Measurements from ENCODE around the gene SGCD.
"Not testable (repeated sequence)": the region's sequence is repeated elsewhere in the genome, so short reads cannot be mapped to it uniquely, and the experiment has no call there.

Gene SGCD

DNA sequence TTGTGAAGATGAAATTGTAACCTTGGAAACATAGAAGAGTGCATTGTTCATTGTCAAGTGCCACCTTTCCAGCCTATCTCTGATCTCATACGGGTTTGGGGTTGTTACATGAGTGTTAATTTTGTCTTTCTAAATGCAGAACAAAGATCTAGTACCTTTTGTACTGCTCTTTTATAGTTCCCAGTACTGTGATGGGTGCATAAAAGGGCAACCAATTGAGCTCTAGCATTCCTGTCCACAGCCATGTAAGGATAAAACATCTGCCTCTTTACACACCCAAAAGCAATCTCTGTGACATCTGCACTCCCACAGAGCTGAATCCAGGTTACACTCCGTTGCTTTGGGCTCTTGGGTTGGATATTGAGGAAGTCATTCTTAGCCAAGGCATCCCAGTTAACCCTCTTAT lies 255.2 kb downstream of the SGCD start:
- no peak for DNase-seq (ENCODE audit: low read depth)

DNA sequence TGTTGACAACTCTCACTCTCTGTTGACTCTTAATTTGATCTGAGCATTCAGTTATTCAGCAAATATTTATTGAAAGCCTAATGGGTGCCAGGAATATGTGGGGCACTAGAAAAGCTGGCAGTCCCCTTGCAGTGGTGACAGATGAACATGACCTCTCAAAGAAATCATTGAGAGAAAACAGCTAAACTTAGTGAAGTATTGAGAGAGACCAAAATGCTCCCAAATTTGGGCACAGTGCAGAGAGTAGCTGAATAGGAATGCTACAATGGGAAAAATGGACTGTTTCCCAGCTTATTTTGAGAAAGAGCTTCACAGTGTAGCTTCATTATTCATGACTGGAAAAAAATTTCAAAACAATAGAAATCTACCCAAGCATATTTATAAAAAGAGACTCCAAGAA lies 257.9 kb downstream of the SGCD start:
- DNase-seq (ENCODE audit: low read depth) = no peak

DNA sequence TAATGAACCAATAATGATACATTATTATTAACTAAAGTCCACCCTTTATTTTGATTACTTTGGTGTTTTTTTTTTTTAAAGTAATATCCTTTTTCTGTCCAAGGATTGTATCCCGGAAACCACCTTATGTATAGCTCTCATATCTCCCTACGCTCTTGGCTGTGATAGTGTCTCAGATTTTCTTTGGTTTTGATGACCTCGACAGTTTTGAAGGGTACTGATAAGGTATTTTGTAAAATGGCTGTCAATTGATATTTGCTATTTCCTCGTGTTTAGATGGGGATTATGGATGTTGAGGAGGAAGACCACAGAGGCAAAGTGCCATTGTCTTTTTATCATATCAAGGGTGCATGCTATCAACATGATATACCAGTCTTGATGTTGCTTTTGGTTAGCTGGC lies 259.0 kb downstream of the SGCD start:
- DNase-seq (ENCODE audit: low read depth) = no peak

DNA sequence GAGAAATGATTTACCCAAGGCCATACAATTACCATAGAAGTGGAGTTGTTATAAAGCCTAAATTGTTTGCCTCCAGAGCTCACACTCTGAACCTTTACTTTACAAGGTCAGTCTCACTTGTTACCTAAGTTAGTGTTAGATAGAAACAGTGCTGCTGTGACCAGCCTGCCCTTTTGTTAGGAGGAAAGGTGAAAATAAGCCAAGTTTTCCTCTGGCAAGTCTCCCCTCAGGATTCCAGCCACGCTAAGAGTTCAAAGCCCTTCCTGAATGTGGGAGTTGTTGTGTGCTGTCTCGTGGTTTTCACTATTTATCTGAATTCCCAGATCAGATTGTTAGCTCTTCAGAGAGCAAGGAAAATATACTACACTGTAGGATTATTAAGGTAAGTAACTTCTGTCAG lies 260.0 kb downstream of the SGCD start:
- no peak for DNase-seq (ENCODE audit: low read depth)

DNA sequence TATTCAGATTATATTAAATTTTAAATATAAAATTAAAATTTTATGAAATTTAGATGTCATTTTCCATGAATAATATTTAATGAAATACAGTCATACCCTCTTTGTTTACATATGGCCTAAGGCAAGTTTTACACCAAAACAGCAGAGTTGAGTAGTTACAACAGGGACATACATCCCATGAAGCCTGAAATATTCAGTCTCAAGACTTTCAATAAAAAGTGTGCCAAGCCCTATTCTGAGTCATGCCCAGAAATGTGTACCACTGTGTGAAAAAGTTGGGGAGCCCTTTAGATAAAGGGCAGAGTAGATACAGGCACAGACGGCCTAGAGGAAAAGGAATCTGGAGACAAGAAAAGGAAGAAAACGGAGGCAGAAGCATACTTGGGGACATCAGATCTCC lies 261.3 kb downstream of the SGCD start:
- DNase-seq (ENCODE audit: low read depth) = no peak

DNA sequence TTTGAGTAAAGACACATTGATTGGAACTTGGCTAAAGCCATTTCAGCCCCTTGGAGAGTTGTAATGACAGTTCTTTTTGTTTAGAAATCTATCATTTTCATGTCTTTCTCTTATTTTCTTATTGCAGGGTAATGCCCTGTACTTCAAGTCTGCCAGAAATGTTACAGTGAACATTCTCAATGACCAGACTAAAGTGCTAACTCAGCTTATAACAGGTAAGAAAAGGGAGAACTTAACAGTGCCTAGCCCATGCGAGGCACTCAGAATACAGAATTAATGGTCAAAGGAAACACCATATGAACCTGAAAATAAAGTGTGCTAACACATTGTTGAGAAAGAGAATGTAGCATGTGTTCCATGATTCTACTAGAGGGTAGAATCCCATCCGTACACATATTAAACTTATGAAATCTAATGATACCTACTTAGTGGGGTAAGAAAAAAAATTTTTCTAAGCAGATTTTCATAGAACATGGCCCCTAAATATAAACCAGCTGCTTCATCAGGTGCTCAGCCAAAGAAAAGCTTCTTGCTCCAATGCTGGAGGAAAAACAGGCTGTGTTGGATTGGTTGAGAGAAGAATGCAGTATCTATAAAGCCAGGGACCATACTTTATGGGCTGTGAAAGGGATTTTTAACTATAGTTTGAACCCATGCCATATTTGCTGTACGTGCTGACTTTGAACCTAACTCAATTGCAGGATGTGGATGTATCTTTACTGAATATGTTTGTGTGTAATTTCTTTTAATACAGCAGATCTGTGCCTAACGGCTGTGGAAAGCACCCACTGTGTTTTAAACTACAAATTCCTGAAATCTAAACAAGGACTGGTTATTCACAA lies 262.4 kb downstream of the SGCD start:
- DNase-seq (ENCODE audit: low read depth) = no peak

DNA sequence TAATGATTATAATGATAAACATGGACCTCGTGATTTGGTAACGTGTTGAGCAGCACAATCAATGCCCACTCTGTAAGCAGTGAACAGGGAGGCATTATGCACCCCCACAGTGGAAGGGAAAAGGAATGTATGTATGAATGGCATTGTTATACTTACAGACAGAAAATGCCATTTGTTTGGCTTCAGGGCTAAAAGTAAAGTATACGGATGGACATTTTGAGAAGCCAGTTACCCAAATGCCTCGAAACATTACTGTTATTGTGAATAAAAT lies 262.9 kb downstream of the SGCD start:
- DNase-seq (ENCODE audit: low read depth) = no peak

DNA sequence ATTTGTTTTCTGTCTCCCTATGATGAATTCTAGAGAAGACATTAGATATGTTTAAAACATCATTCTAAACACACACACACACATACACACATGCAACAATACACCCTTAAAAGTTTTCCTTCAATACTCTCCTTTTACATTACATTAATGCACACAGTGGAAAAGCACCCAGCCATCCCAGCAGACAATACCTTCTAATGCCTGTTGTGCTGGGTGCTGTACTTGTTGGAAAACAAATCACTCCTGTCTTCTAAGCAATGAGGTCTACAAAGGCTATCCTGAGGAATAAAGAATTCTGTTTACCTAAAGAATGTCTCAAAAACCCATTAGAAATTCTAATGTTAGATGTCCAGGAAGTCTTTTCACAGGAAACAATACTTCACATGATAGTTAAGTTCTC lies 264.0 kb downstream of the SGCD start:
- DNase-seq (ENCODE audit: low read depth) = no peak

DNA sequence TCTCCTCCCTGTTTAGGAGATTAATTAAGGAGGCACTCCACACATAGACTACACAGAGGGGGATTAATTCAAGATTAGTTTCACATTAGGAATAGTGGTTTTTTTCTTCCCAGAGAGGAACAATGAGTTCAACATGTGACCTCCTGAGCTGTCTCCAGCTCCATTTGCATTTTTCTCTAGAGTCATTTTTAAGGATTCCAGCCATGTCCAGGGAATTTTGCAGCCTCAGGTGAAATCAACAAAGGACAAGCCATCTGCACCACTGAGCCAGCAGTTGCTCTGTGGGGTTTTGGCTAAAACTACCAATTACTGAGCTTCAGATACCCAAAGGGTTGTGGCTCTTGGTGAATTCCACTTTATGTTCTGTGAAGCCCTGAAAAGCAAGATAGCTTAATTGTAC lies 264.7 kb downstream of the SGCD start:
- DNase-seq (ENCODE audit: low read depth) = no peak

DNA sequence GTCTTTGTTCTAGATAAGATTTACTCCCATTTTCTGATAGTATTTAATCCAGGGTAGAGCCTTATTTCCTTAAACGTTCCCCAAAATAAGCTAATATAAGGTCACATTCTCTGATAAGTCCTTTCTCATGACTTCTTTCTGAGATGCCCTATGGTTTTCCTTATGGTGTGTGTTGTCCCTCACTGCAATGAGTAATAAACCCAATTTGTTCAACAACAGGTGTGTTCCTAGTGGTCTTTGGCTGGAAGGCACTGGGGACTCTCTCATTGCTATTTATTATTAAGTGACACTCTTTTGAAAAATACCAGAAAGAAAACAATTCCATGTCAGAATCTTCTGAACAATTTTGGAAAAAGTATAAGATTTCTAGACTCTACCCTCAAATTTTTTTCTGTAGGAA lies 266.6 kb downstream of the SGCD start:
- DNase-seq (ENCODE audit: low read depth) = no peak

DNA sequence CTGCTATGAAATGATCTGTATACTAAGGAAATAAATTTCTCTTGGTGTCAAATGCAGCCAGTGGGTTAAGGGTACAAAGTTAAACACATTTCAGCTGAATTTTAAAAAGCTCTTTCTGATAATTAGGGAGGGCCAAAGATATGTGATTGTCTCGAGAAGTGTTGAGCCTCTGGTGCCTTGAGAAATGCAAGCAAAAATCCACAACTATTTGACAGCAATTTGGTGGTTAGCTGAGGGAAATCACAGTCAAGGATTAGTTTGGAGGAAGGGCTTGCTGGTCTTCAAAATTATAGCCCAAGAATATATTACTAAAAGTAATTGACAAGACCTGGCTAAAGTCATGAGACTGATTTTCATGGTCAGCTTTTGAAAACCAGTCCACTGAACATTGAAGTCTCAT lies 267.4 kb downstream of the SGCD start:
- no peak for DNase-seq (ENCODE audit: low read depth)

DNA sequence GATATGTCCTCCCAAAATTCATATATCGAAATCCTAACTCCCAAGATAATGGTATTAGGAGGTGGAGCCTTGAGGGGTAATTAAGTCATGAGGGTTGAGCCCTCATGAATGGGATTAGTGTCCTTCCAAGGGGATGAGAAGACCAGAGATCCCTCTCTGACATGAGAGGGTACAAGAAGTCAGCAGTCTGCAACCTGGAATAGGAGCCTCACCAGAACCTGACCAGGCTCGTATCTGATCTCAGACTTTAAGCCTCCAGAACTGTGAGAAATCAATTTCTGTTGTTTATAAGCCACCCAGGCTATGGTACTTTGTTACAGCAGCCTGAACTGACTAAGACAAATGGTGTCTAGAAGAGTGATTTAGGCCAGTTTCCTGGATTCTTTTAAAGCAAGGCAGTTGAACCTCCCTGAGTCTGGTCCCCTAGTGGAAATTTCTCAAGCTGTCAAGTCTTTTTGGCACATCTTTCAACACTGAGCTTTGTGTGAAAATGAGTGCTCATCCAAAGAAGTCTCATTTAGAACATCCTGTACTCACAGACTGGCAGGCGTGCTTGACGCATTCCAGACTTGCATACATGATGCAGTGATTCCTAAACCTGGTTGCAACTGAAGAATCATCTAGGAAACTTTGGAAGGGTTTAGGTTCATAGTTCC lies 268.3 kb downstream of the SGCD start:
- no peak for DNase-seq (ENCODE audit: low read depth)

DNA sequence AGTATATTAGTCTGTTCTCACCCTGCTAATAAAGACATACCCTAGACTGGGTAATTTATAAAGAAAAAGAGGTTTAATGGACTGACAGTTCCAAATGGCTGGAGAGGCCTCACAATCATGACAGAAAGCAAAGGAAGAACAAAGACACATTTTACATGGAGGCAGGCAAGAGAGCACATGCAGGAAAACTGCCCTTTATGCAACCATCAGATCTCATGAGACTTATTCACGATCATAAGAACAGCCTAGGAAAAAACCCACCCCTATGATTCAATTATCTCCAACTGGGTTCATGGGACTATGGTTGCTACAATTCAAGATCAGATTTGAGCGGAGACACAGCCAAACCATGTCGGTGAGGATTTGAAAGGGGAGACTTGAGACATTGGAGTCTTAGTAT lies 270.3 kb downstream of the SGCD start:
- no peak for DNase-seq (ENCODE audit: low read depth)

DNA sequence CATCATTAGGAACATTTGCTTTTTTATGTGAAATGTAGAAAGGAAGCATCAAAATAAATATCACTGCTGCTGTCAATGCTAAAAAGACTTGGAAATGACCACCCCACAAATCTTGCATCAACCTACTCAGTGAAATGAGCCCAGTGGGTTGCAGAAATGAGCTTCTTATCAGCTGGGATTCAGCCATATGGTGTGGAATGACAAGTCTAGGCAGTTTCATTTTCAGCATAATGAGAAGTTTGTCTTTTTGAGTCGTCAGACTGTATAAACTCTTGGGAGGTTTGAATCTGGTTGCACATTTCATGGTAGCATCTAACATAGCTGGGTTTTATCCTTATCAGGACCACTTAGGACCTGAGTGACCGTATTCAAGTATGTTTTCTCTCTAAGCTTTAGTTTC lies 272.0 kb downstream of the SGCD start:
- DNase-seq (ENCODE audit: low read depth) = no peak

DNA sequence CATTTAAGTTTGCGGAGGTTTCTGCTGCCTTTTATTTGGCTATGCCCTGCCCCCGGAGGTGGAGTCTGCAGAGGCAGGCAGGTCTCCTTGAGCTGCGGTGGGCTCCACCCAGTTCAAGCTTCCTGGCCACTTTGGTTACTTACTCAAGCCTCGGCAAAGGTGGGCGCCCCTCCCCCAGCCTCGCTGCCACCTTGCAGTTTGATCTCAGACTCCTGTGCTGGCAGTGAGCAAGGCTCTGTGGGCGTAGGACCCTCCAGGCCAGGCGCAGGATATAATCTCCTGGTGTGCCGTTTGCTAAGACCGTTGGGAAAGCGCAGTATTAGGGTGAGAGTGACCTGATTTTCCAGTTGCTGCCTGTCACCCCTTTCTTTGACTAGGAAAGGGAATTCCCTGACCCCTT lies 283.6 kb downstream of the SGCD start:
- DNase-seq (ENCODE audit: low read depth) = not testable (repeated sequence)

DNA sequence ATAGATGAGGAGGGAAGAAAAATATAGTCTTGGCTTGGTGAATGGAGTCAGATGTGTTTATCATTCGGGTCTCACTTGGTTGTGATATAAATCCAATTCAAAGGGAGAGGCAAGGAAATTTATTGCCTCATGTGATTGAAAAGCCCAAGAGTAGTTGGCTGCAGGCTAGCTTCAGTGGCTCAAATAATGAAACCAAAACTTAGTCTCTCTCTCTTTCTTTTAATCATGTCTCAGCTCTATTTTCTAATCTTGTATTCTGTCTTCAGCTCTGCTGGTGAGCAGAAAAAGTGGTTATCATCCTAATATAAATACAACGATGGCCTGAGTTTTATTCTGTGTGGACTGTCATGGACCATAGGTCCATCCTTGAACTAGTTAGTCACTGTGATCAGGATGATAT lies 288.9 kb downstream of the SGCD start:
- DNase-seq (ENCODE audit: low read depth) = no peak

DNA sequence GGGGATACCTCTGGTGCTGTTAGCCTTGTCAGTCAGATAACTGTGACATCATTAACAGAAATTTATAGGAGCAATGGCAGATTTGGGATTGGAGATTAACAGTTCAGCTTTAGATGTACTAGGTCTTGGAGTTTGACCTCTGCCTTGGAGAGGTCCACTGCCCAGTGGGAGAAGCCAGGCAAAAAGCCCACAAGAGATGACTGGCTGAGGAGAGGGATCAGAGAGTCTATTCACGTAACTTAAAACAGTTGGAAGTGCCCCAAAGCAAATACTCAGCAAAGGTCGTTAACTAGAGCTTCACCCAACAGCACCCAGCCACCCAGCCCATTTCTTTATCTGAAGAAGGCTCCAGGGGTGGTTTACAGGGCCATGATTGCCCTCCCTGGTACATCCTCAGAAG lies 290.5 kb downstream of the SGCD start:
- DNase-seq (ENCODE audit: low read depth) = no peak

DNA sequence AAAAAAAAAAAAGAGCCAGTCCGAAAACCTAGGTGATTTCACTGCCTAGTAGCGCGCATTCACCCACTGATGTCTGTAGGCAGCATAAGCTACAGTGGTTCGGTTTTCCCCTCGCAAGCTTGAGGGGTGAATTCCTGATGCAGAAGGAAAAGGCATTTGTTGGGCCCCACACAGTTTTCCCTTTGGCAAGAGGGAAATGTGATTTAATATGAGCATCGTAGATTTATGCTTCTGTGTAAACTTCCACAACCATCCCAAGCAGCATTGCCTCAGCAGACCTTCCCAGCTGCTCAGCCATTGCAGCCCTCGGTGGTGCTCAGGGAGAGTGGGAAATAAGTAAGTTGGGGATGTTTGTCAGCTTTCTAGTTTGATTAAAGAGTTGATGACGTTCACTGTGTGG lies 291.6 kb downstream of the SGCD start:
- no peak for DNase-seq (ENCODE audit: low read depth)

DNA sequence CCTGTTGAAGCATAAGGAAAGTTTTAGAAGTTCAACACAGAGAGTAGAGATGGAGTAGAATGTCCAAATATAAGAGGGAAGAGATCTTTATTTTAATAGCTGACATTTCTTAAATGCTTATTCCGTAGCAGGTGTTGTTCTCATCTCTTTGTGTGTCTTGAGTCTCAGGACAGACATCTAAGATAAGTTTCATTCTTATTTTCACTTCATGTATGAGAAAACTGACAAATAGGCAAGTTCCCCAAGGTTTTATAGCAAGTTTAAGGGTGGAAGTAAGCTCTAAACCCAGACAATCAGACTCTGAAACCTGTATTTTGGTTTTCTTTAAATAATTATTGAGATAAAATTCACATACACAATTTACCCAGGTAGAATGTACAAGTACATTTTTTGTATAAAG lies 294.8 kb downstream of the SGCD start:
- no peak for DNase-seq (ENCODE audit: low read depth)

DNA sequence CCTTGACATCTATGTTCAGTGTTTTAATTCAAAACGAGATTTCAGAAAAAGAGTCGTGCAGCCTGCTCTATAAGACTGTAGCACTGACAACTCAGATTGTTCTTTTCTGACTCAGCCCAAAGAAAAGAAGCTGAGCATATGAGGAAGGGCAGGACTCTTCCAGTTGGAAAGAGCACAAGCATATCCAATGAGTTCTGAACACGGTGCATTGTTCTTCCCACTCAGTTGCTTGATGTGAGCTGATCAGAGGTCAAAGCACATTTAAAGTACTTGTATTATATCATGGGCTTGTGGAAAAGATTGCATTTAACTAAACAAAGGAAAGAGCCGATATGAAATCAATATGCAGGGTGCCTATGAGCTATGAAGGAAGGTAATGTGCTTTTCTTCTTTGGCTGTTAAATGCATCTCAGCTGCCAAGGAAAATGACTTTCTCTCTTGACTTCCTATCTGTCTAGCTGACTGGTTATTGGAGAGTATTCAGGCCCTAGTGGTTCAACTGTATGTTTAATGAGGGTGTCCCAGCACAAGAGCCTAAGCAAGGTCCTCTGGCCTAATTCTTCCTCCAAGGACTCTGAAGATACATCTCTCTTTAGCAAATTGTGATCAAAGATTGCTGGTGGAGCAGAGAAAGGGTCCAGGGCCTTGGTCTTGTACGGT lies 296.5 kb downstream of the SGCD start:
- DNase-seq (ENCODE audit: low read depth) = no peak

DNA sequence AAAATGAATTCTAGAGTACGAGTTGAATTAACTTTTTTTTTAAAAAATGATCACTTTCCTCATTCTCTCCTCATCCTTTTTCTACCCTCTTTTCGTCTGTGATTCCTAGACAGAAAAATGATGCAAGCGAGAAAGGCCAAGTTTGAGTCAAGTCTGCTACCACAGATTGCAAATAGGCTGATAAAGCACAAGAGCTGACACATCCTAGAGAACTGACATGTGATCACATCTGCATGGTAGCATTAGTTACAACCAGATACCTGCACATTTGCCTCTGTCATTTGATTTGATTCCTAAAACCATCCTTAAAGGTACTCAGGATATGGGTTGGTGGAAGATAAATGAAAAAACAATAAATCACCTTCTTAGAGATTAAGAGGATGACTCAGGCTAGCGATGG lies 297.7 kb downstream of the SGCD start:
- no peak for DNase-seq (ENCODE audit: low read depth)

DNA sequence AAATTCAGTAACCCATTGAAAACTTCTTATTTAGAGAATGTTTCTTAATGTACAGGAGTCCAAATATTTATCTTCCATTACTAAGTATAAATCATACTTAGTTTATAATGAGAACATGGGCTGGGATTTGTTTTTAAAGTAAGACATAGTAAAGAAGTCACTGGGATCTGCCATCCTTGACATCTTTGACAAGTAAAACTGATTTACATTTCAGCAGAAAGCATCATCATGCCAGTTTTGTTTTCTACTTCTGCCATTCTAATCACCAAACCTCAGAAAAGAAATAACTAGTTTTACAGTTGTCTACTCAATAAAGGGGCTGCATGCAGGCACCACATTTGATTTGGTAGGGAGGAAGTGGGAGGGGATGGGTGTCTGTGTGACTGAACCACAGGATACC lies 301.5 kb downstream of the SGCD start:
- DNase-seq (ENCODE audit: low read depth) = no peak

DNA sequence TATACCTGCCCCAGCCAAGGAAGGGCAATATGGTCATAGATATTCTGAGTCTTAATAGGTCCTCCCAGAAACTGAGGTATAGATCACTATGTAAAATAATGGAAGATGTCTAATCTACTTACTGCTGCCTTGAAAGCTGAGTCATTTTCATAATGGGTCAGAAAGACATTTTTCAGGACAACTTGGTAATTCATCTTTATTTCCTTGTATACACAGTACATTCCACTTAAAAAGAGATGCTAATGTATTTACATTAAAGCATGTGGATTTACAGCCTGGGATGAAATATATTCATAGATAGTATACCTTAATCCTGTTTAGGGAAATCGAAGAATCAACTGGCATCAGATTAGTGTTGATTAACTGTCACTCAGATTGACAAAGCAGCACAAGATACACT lies 304.0 kb downstream of the SGCD start:
- DNase-seq (ENCODE audit: low read depth) = no peak

DNA sequence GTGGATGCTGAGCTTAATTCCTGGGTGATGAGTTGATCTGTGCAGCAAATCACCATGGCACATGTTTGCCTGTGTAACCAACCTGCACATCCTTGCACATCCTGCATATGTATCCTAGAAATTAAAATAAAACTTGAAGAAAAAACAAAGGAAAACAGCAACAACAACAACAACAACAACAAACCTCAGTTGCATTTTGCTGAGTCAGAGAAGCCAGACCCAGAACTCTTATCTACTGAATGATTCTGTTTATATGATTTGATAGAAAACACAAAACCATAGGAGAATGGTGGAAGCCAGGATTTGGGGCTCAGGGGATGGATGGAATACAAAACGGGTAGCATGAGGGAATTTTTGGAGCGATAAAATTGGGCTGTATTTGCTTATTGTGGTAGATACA lies 307.3 kb downstream of the SGCD start:
- DNase-seq (ENCODE audit: low read depth) = no peak
